HG03565 (cell line): ENCODE data around the gene CEBPA.
"Not testable (repeated sequence)": the region's sequence is repeated elsewhere in the genome, so short reads cannot be mapped to it uniquely, and the experiment has no call there.

ENCODE experiments used
- ATAC-seq: cut with Tn5 transposase; IDR thresholded peaks from one replicate; pipeline ENCODE4 v1.9.1; 2021; ENCODE audit warnings: mild to moderate bottlenecking, moderate library complexity; ENCODE audit not compliant: unreplicated experiment

Gene CEBPA

DNA sequence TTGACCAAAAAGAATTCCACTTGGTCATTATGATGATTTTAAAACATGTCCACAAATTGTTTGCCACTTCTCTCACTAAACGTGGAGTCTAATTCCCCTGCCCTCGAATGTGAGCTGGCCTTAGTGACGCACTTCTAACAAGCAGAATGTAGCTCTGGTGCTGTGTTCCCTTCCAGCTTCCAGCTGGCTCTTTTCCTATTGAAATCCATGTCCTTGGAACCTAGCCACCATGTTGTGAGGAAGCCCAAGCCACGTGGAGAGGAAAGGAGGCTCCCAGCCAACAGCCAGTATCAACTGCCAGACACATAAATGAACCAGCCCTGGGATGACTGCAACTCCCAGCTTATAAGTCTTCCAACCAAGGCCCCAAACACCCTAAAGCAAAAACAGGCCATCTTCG lies 23.6 kb upstream of the CEBPA start:
- ATAC-seq, result no peak

DNA sequence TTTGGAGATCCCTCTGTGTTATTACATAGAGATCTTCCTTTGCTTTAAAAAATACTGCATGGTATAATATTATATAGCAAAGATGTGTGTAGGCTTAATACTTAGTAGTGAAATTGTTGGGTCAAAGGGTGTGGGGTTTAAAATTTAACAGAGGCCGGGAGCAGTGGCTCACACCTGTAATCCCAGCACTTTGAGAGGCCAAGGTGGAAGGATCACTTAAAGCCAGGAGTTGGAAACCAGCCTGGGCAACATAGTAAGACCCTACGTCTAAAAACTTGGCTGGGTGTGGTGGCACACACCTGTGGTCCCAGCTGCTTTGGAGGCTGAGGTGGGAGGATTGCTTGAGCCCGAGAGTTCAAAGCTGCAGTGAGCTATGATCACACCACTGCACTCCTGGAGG lies 22.3 kb upstream of the CEBPA start:
- ATAC-seq, result no peak

DNA sequence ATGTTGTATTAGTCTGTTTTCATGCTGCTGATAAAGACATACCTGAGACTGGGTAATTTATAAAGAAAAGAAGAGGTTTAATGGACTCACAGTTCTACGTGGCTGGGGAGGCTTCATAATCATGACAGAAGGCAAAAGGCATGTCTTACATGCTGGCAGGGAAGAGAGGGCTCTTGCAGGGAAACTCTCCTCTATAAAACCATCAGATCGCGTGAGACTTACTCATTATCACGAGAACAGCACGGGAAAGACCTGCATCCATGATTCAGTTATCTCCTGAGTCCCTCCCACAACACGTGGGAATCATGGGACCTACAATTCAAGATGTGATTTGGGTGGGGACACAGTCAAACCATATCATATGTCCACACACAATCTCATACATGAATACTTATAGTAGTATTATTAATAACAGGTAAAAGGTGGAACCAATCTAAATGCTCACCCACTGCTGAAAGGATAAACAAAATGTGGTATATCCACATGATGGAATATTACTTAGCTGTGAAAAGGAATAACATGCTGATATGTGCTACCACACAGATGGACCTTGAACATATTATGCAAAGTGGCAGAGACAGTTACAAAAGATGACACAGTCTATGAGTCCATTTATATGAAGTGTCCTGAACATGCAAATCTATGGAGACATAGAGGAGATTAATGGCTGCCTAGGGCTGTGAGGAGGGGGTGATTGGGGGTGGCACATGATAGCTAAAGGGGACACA lies 20.9 kb upstream of the CEBPA start:
- ATAC-seq, result no peak

DNA sequence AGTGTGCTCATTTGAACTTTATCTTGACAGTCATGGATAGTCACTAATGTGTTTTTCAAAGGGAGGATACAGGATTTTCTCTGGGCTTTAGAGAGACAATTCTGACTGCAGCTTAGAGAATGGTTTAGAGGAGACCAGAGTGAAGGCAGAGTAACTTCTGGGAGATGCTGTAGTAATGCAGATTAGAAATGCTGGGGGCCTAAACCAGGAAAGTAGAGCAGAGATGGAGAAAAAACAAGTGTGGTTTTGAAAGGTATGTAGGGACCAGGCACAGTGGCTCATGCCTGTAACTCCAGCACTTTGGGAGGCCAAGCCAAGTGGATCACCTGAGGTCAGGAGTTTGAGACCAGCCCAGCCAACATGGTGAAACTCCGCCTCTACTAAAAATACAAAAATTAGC lies 18.3 kb upstream of the CEBPA start:
- ATAC-seq, result no peak

DNA sequence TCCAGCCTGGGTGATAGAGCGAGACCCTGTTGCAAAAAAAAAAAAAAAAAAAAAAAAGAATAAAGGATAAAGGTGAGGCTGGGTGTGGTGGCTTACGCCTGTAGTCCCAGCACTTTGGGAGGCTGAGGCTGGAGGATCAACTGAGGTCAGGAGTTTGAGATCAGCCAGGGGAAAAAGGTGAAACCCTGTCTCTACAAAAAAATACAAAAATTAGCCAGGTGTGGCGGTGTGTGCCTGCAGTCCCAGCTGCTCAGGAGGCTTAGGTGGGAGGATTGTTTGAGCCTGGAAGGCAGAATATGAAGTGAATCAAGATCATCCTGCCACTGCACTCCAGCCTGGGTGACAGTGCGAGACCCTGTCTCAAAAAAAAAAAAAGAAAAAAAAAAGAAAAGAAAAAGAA lies 15.7 kb upstream of the CEBPA start:
- ATAC-seq, result not testable (repeated sequence)

DNA sequence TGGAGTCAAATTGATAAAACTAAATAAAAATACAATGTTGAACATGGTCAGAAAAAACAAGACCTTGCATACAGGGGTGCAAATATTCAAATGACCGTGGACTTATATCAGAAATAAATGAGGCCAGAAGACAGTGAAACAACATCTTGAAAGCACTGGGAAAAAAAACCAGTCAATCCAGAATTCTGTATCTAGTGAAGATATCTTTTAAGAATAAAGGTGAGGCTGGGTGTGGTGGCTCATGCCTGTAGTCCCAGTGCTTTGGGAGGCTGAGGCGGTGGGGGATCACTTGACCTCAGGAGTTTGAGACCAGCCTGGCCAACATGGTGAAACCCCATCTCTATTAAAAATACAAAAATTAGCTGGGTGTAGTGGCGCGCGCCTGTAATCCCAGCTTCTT lies 15.2 kb upstream of the CEBPA start:
- ATAC-seq, result no peak

DNA sequence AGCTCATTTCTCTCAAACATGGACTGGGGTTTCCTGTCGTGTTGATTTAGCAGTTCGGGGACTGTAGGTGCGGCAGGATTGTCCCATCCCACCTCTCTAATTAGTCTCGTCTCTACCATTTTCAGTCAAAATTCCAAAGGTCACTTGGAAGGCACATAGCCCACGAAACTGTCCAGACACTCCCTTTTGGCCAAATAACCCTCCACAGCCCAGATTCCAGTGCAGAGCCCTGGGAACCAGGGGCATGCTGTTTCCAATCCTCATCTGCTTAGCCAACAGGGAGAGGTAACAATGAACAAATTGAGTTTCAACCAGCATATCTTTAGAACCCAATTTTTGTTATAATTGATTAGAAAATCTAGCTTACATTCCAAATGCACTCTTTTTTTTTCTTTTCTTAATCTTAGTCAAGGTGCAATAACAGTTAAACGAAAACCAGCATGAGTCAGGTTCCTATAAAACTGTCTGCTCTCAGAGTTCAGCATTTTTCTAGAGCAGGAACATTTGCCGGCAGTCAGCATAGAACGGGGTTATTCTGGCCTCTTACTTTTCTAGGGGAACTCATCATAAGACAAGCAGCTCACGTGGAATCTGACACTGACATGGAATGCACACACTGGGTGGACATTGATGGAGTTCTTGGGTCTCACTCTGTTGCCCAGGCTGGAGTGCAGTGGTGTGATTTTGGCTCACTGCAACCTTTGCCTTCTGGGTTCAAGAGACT lies 14.4 kb upstream of the CEBPA start:
- no peak for ATAC-seq

DNA sequence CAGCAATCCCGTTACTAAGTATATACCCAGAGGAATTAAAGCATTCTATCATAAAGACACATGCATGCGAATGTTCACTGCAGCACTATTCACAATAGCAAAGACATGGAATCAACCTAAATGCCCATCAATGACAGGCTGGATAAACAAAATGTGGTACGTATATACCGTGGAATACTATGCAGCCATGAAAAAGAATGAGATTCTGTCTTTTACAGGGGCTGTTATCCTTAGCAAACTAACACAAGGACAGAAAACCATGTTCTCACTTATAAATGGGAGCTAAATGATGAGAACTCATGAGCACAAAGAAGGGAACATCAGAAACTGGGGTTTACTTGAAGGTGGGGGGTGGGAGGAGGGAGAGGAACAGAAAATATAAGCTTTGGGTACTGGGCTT lies 10.5 kb upstream of the CEBPA start:
- not testable (repeated sequence) for ATAC-seq

DNA sequence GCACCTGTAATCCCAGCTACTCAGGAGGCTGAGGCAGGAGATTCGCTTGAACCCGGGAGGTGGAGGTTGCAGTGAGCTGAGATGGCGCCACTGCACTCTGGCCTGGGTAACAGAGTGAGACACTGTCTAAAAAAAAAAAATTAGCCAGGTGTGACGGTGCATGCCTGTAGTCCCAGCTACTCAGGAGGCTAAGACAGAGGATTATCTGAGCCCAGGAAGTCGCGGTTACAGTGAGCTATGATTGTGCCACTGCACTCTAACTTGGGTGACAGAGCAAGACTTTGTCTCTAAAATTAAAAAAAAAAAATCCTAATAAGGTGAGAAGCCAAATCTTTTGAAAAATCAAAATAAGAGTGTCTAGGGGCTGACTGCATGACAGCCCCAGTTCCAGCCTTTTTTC lies 9.7 kb upstream of the CEBPA start:
- no peak for ATAC-seq

DNA sequence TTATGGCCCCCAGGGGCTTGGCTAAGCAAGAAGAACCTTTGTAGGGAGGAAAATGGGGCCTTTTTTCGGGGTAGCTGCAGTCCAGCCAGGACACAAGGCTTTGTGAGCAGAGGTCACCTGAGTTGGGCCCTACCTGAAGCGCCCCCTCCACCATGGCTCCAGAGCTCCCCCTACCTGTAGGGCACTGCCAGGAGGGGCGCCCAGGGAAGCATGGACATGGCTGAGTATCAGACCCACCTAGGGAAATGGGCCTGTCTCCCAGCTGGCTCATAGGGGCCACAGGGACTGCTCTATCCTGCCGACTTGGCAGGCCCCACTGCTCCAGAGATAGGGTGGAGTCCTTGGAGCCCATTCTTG lies 9.0 kb upstream of the CEBPA start:
- ATAC-seq, result no peak

DNA sequence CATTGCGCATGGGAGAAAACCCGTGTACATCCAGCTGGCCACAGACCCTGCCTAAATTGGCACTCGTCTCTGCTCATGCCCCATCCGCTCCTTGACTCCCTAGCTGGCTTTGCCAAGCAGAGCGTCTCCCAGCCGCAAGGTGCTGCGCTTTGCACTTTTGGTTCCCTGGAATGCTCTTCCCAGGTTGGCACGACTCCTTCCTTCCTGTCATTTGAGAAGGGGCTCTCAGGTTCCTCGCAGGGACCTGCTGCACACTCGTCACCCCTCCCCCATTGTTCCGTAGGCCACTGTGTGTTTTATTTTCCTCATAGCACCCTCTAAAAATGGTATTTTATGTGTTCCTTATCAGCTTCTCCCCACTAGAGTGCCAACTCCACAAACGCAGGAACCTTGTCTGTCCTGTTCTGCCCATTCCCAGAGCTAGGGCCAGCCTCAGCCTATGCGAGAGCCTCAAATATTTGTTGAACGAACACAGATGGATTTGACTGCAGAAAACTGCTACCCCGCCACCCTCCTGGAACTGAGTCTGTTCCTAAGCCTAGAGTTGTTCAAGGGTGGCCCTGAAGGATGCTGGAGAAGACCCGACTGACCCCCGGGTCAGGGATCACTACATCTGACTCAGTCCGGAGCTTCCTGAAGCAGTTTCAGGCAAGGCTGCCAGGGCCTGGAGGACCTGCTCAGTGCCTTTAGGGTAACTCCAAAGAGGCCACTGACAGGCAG lies 8.4 kb upstream of the CEBPA start:
- no peak for ATAC-seq

DNA sequence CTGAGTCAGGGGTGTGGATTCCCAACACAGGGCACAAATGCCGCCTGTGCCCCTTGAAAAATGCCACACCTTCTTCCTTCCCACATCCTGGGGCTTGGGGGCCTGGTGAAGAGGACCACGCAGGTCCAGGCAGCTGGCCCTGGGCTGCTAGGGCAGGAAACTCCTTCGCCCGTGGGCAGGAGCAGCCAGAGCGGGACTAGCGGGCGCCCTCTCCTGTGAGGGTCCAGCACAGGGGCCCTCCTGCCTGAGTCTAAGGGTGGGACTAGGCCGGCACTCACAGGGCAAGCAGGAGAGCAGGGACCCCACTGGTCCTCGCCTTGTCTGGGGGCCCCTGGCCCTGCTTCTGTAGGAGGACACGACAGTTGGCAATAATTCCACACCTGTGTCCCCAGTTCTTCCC lies 7.5 kb upstream of the CEBPA start:
- no peak for ATAC-seq

DNA sequence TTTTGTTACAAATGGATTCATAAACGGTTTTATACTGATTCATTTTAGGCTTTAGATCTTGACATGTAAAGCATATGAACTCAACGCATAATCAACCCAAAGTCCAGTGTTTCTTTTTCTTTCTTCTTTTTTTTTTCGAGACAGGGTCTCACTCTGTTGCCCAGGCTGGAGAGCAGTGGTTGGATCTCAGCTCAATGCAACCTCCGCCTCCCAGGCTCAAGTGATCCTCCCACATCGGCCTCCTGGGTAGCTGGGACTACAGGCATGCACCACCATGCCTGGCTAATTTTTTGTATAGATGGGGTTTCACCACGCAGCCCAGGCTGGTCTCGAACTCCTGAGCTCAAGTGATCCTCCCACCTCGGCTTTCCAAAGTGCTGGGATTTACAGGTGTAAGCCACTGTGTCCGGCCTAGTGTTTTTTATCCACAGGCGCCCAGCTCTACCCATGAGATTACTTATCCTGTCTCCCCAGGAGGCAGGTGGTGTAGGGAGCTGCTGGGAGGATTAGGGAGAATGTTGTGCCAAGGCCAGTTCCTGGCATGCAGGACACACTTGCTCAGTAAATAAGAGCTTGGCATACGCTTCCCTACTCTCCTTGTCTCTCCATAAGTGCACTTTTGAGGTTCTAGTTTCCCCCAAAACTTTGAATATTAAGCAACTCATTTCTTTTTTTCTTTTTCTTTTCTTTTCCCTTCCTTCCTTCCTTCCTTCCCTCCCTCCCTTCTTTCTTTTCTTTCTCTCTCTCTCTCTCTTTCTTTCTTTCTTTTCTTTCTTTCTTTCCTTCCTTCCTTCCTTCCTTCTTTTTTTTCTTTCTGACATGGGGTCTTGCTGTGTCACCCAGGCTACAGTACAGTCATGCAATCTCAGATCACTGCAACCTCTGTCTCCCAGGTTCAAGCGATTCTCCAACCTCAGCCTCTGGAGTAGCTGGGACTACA lies 4.8 kb upstream of the CEBPA start:
- ATAC-seq, result no peak

DNA sequence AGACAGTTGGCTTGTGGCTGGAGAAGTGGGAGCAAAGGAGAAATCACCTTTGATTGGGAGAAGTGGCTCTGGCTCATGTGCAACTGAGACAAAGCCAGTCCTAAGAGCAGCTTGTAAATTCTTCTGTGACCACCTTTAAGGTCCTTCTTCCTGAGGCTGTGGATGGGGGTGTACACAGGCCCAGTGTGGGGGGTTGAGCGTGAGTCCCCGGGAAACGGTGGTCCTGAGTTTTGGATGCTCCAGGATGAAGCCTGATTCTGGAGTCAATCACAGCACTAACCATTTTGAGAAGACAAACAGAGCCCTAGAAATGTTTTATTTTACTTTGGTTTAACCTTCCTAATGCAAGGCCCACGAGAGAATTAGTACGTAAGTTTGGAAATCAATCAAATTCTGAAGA lies 3.9 kb upstream of the CEBPA start:
- ATAC-seq, result no peak

DNA sequence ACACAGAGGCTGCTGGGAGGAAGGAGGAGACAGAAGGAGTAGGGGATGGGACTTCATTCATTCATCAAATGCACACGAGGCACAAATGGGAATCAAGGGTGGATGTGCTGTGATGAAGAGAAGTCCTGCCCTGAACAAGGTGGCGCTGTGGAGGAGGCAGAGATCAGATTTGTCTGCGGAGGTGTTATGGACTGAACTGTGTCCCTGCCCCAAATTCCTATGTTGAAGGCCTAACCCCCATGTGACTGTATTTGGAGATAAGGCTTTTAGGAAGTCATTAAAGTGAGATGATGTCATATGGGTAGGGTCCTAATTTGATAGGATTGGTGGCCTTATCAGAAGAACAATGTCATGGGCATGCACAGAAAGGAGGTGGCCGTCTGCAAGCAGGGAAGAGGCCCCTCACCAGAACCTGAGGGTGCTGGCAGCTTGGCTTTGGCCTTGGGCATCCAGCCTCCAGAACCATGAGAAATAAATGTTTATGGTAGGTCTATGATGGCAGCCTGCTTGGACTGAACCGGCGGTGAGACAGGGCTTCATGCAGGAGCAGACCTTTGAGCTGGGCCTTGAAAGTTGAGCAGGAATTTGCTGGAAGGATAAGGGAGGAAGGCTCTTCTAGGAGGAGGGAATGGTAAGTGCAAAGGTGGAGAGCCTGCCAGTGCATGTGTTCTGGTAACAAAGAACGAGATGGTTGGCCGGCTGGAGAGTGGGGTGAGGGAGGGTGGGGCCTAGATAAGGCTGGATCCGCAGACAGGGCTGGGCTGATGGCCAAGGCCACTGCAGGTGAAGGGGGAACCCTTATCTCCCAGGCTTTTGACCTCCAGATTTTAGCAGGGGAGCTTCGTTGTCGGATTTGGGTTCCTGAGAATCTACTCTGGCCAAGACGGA lies 2.7 kb upstream of the CEBPA start:
- ATAC-seq, result no peak

DNA sequence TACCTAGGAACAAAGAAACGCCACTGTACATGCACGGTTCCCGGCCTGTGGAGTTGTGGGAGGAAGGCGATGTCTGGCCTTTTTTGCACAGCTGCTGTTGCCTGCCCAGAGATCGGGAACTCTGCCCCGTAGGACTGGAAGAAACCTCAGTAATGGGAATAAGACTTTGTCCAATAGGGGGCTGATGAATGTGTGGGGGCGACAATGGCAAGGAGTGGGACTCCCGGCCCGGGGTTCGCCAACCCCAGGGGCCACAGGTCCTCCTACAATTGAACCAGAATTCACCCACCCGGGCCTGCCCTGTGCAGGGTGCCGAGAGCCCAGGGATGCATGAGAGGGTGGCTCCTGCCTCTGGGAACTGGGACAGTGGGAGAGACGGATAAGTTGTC lies 2.0 kb upstream of the CEBPA start:
- ATAC-seq, result no peak

DNA sequence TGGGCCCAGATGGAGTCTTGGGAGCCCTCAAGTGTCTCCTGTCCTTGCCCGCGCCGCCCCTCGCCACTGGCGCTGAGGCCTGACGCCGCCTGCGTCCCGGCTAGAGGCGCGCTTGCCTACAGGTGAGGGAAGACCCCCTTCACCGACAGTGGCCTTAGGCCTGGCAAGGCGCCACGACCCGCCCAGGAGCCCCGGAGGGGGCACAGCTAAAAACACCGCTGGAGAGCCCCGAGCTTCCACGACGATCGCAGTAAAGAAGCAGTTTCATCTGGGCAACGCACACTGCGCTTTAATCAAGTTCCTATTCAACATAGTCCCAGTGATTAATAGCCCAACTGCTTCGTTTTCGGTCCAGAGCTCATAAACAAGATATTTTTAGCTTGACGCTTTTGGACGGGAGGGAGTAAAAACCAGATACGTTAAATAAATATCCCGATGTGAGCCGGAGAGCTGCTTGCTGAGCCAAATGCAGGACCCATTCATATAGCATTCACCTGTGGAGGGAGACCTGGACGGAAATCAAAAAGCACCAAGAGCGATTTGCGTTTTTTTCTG lies 1.5 kb upstream of the CEBPA start:
- no peak for ATAC-seq

DNA sequence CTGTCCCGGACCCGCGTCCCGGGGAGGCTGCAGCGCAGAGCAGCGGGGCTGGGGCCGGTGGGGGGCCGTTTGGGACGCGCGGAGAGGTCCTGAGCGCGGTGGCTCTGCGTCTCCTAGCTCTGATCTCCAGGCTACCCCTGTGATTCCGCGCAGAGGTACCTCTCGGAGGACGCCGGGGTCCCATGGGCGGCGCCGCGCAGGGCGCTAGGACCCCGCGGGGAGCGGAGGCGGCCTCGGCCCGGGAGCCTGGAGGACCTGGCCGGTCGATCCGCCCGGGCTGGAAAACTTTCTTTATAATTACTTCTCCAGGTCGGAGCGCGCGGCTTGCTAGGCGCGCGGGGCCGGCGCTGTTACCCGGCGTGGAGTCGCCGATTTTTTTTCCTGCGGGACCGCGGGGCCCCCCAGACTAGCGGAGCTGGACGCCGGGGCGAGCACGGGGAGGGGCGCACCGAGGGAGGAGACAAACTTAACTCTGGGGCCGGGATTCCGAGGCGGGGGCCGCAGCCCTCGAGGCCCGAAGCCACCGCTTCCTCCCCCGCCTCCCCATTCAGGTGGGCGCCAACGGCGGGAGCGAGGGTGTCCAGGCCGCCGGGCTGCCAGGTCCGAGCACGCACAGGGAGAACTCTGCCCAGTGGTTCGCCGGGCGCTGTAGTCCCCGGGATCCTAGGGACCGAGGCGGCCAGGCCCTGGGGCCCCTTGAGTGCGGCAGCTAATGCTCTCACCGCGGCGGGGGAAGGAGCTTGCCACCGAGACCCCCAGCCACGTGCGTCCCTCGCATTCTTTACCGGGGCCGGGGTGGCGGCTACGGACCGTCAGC lies 848 bp upstream of the CEBPA start:
- ATAC-seq, result no peak

DNA sequence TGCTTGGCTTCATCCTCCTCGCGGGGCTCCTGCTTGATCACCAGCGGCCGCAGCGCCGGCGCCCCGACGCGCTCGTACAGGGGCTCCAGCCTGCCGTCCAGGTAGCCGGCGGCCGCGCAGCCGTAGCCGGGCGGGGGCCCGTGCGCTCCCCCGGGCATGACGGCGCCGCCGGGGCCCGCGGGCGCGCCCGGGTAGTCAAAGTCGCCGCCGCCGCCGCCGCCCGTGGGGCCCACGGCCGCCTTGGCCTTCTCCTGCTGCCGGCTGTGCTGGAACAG lies 497 bp downstream of the CEBPA start:
- no peak for ATAC-seq
